Measurements from ENCODE around the gene BLZF1. TPM values are rescaled to one million over a fixed set of nuclear protein-coding genes. Genes with fewer than 3 reads are reported as not detected.

The BLZF1 gene, protein sequence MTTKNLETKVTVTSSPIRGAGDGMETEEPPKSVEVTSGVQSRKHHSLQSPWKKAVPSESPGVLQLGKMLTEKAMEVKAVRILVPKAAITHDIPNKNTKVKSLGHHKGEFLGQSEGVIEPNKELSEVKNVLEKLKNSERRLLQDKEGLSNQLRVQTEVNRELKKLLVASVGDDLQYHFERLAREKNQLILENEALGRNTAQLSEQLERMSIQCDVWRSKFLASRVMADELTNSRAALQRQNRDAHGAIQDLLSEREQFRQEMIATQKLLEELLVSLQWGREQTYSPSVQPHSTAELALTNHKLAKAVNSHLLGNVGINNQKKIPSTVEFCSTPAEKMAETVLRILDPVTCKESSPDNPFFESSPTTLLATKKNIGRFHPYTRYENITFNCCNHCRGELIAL
- total RNA-seq (22.3 and 29.6 TPM in 2 replicates), polyA plus RNA-seq (16.3 and 17.1 TPM in 2 replicates)

DNA sequence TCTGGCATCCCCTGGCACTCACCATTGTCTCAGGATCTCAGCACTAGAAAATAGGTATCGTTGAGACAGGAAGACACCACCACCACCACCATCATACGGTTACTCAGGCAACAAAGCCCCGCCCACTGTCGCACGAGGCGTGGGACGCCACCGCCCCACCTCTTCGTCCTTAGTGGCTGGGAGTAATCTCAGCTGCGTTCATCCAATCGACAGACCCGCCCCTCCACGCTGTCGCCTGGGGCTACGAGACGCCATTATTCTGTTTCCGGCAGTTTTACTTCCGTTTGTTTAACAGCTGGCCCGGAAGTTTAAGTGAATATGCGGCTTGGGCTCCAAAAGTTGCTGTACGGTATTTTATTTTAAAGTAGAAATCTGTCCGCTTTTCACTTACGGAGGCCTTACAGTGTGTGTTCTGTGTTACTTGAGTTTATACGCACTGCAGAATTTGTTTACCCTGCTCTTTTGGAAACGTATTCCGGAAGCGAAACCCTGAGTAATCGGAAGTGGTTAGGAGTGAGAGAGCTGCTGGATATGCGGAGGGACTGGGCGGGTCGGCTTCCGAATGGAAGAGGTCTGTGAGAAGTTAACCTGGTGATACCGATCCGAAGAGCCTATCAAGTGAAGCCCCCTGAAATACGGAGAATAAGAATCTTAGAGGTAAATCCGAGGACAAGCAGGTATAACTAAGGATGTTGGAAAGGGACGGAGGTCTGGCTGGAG lies at the start of gene BLZF1, which contains the start of gene NME7:
Gene BLZF1, plus strand, starts transcription at position 510 of the 720 bp plus-strand sequence. CDS start 1,328 bp downstream, outside the sequence.
Gene NME7, minus strand, starts transcription at position 112 of the 720 bp plus-strand sequence. Its CDS starts 87 bp downstream, at position 25.
- H3K9me3 ChIP-seq (ENCODE audit: low read depth), result no peaks in the 10 kb centered on the region
- peak within 1 kb of the TSS; percentile 84 for H3K4me2 ChIP-seq
- peak within 1 kb of the TSS; percentile 67 for H3K4me3 ChIP-seq
- WGBS (ENCODE audit: low lambda C conversion rate, missing lambda C conversion rate), result under 1% methylated on average over 37 of the region's 37 CpGs
- H2AFZ ChIP-seq, result peak within 1 kb of the TSS; percentile 90
- no peaks in the 10 kb centered on the region for H4K20me1 ChIP-seq (ENCODE audit: insufficient read depth, poor library complexity, severe bottlenecking)
- TF ChIP-seq EZH2phosphoT487 (IDR thresholded peaks at IDR 0.05; ENCODE audit: low read depth, severe bottlenecking, unreplicated experiment) (no peak), EZH2 (IDR thresholded peaks at IDR 0.05; ENCODE audit: borderline replicate concordance) (no peak)
- TF ChIP-seq, protein P1, sequence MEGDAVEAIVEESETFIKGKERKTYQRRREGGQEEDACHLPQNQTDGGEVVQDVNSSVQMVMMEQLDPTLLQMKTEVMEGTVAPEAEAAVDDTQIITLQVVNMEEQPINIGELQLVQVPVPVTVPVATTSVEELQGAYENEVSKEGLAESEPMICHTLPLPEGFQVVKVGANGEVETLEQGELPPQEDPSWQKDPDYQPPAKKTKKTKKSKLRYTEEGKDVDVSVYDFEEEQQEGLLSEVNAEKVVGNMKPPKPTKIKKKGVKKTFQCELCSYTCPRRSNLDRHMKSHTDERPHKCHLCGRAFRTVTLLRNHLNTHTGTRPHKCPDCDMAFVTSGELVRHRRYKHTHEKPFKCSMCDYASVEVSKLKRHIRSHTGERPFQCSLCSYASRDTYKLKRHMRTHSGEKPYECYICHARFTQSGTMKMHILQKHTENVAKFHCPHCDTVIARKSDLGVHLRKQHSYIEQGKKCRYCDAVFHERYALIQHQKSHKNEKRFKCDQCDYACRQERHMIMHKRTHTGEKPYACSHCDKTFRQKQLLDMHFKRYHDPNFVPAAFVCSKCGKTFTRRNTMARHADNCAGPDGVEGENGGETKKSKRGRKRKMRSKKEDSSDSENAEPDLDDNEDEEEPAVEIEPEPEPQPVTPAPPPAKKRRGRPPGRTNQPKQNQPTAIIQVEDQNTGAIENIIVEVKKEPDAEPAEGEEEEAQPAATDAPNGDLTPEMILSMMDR (IDR thresholded peaks at IDR 0.05; ENCODE audit: poor library complexity), result no peak
- peaks cover 5% of the 10 kb centered on the region for H3K4me1 ChIP-seq (ENCODE audit: insufficient read depth)
- H3K27me3 ChIP-seq, result no peaks in the 10 kb centered on the region
- DNase-seq (ENCODE audit: low spot score), result peak; percentile 97
- peaks cover 62% of the 10 kb centered on the region for H3K79me2 ChIP-seq
- H3K36me3 ChIP-seq (replicated peaks; ENCODE audit: insufficient read depth, low read depth), result no peaks in the 10 kb centered on the region
- peak within 1 kb of the TSS; percentile 88 for H3K27ac ChIP-seq
- no peaks in the 10 kb centered on the region for H3K9me2 ChIP-seq (replicated peaks; ENCODE audit: insufficient read depth)

DNA sequence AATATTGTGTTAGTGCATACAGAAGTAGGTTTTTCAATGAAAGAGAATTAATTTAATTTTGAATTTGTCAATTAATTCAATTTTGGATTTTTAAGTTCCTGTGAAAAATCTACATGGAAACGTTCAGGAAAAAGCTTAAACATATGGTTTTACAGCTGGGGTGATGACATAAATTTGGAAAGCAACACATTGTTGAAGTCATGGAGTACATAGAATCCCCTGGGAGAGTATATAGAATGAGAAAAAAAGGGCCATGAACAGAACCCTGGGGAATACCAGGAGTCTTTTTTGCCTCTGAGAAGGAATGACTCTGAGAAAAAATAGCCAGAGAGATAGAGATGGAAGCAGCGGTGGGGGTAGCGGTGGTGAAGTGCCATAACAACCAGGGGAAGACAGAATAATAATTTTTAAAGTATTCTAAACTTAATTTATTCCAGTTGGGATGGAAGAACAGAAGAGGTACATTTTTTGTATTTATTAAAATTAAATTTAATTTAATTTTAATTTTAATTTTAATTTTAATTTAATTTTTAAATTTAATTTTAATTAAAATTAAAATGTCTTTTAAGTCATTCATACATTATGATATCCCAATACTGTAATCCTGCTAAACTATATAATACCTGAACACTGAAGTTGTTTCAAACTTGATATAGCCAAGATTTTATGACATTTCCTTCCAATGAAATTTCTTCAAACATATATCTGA lies 49.3 kb upstream of the BLZF1 start:
- no peak for DNase-seq (ENCODE audit: low spot score)
- 97% methylated on average over 3 of the region's 3 CpGs for WGBS (ENCODE audit: low lambda C conversion rate, missing lambda C conversion rate)
- no peak overlapping the region for H3K27ac ChIP-seq
- H3K36me3 ChIP-seq (replicated peaks; ENCODE audit: insufficient read depth, low read depth), result no peaks in the 10 kb centered on the region
- H3K4me1 ChIP-seq (ENCODE audit: insufficient read depth), result no peaks in the 10 kb centered on the region
- no peaks in the 10 kb centered on the region for H3K27me3 ChIP-seq
- H4K20me1 ChIP-seq (ENCODE audit: insufficient read depth, poor library complexity, severe bottlenecking), result no peaks in the 10 kb centered on the region
- no peaks in the 10 kb centered on the region for H3K9me3 ChIP-seq (ENCODE audit: low read depth)
- H3K79me2 ChIP-seq, result no peaks in the 10 kb centered on the region
- no peaks in the 10 kb centered on the region for H3K9me2 ChIP-seq (replicated peaks; ENCODE audit: insufficient read depth)
- H3K4me3 ChIP-seq, result no peak overlapping the region
- no peak overlapping the region for H3K4me2 ChIP-seq
- no peak overlapping the region for H2AFZ ChIP-seq
- no peak for TF ChIP-seq EZH2 (IDR thresholded peaks at IDR 0.05; ENCODE audit: borderline replicate concordance)
- TF ChIP-seq, protein P1 (IDR thresholded peaks at IDR 0.05; ENCODE audit: poor library complexity), result no peak
- no peak for TF ChIP-seq EZH2phosphoT487 (IDR thresholded peaks at IDR 0.05; ENCODE audit: low read depth, severe bottlenecking, unreplicated experiment)

GRCh38 chr1:169321539-169321938 lies 46.5 kb upstream of the BLZF1 start:
- DNase-seq (ENCODE audit: low spot score), result no peak
- Histone ChIP-seq H3K79me2 (no peaks in the 10 kb centered on the region), H2AFZ (no peak overlapping the region), H3K27me3 (no peaks in the 10 kb centered on the region), H3K4me3 (no peak overlapping the region), H3K4me2 (no peak overlapping the region), H4K20me1 (ENCODE audit: insufficient read depth, poor library complexity, severe bottlenecking) (no peaks in the 10 kb centered on the region), H3K9me3 (ENCODE audit: low read depth) (no peaks in the 10 kb centered on the region), H3K36me3 (replicated peaks; ENCODE audit: insufficient read depth, low read depth) (no peaks in the 10 kb centered on the region), H3K9me2 (replicated peaks; ENCODE audit: insufficient read depth) (no peaks in the 10 kb centered on the region), H3K4me1 (ENCODE audit: insufficient read depth) (no peaks in the 10 kb centered on the region), H3K27ac (no peak overlapping the region)
- 81% methylated on average over 1 of the region's 1 CpG for WGBS (ENCODE audit: low lambda C conversion rate, missing lambda C conversion rate)
- TF ChIP-seq, protein P1 (IDR thresholded peaks at IDR 0.05; ENCODE audit: poor library complexity), result no peak
- TF ChIP-seq EZH2phosphoT487 (IDR thresholded peaks at IDR 0.05; ENCODE audit: low read depth, severe bottlenecking, unreplicated experiment) (no peak), EZH2 (IDR thresholded peaks at IDR 0.05; ENCODE audit: borderline replicate concordance) (no peak)
